MM.1S (cell line): ENCODE data around the gene PIK3R1.

Source experiments
- DNase-seq: peaks from one replicate; pipeline ENCODE4 v3.0.0-alpha.2; 2015
- H2AFZ ChIP-seq: fragments of 300-600 bp; sonication (generic); 2 replicates; pipeline ENCODE4 v1.6.0; 2016; ENCODE audit warnings: antibody characterized with exemption, low read length
- H3F3A ChIP-seq: fragments of 300-600 bp; sonication (generic); 2 replicates; pipeline ENCODE4 v1.6.1; 2016; ENCODE audit warnings: mild to moderate bottlenecking, antibody characterized with exemption, low read length, moderate library complexity, mixed read lengths; ENCODE audit not compliant: insufficient read depth
- H3K27ac ChIP-seq: fragments of 300-600 bp; sonication (generic); 2 replicates; pipeline ENCODE4 v1.5.1; 2016; ENCODE audit warnings: mild to moderate bottlenecking, low read length
- H3K27me3 ChIP-seq: fragments of 300-600 bp; sonication (generic); replicated peaks from 2 replicates; pipeline ENCODE4 v1.6.0; 2016; ENCODE audit warnings: low read length; ENCODE audit not compliant: insufficient read depth
- H3K36me3 ChIP-seq: fragments of 300-600 bp; sonication (generic); replicated peaks from 2 replicates; pipeline ENCODE4 v1.6.1; 2016; ENCODE audit warnings: mild to moderate bottlenecking, low read length, mixed read lengths; ENCODE audit not compliant: insufficient read depth
- H3K4me1 ChIP-seq: fragments of 300-600 bp; sonication (generic); 2 replicates; pipeline ENCODE4 v1.6.1; 2016; ENCODE audit warnings: low read length, mixed read lengths
- H3K4me2 ChIP-seq: fragments of 300-600 bp; sonication (generic); 2 replicates; pipeline ENCODE4 v1.6.0; 2016; ENCODE audit warnings: low read depth, low read length
- H3K4me3 ChIP-seq: fragments of 300-600 bp; sonication (generic); 2 replicates; pipeline ENCODE4 v1.5.1; 2016; ENCODE audit warnings: low read length, mixed read lengths
- H3K79me2 ChIP-seq: fragments of 300-600 bp; sonication (generic); 2 replicates; pipeline ENCODE4 v1.6.1; 2016; ENCODE audit warnings: mixed run types, low read length, mixed read lengths
- H3K9ac ChIP-seq: fragments of 300-600 bp; sonication (generic); 2 replicates; pipeline ENCODE4 v1.6.1; 2016; ENCODE audit warnings: low read length, mixed read lengths
- H3K9me2 ChIP-seq: fragments of 300-600 bp; sonication (generic); replicated peaks from 2 replicates; pipeline ENCODE4 v1.6.1; 2016; ENCODE audit warnings: mild to moderate bottlenecking, low read length, mixed read lengths; ENCODE audit not compliant: insufficient read depth
- H3K9me3 ChIP-seq: fragments of 300-600 bp; sonication (generic); replicated peaks from 2 replicates; pipeline ENCODE4 v1.6.1; 2016; ENCODE audit warnings: mild to moderate bottlenecking, low read length, mixed read lengths; ENCODE audit not compliant: insufficient read depth
- H4K20me1 ChIP-seq: fragments of 300-600 bp; sonication (generic); 2 replicates; pipeline ENCODE4 v1.6.1; 2016; ENCODE audit warnings: mild to moderate bottlenecking, low read length, moderate library complexity, mixed read lengths; ENCODE audit not compliant: insufficient read depth
- EZH2 ChIP-seq: fragments of 300-600 bp; sonication (generic); optimal IDR thresholded peaks from 2 replicates; pipeline ENCODE3; 2017; ENCODE audit warnings: low read depth, mild to moderate bottlenecking, antibody characterized with exemption, low read length, mixed read lengths
- EZH2phosphoT487 ChIP-seq: fragments of 300-600 bp; sonication (generic); IDR thresholded peaks from 2 replicates; pipeline ENCODE4 v1.6.1; 2018; ENCODE audit warnings: antibody characterized with exemption, low read length
- TF ChIP-seq, protein P1 (sequence below): fragments of 300-600 bp; sonication (generic); IDR thresholded peaks from 2 replicates; pipeline ENCODE4 v1.5.1; 2016; ENCODE audit warnings: antibody characterized with exemption, low read length, mixed read lengths

The PIK3R1 gene

GRCh38 chr5:68222824-68223354 is 7.3 kb downstream of the PIK3R1 start:
- H3K4me2 ChIP-seq = no peak overlapping the region
- peaks cover 77% of the 10 kb centered on the region for H3K79me2 ChIP-seq
- H3K4me1 ChIP-seq = no peaks in the 10 kb centered on the region
- no peak for DNase-seq
- H2AFZ ChIP-seq = no peak overlapping the region
- TF ChIP-seq, protein P1, sequence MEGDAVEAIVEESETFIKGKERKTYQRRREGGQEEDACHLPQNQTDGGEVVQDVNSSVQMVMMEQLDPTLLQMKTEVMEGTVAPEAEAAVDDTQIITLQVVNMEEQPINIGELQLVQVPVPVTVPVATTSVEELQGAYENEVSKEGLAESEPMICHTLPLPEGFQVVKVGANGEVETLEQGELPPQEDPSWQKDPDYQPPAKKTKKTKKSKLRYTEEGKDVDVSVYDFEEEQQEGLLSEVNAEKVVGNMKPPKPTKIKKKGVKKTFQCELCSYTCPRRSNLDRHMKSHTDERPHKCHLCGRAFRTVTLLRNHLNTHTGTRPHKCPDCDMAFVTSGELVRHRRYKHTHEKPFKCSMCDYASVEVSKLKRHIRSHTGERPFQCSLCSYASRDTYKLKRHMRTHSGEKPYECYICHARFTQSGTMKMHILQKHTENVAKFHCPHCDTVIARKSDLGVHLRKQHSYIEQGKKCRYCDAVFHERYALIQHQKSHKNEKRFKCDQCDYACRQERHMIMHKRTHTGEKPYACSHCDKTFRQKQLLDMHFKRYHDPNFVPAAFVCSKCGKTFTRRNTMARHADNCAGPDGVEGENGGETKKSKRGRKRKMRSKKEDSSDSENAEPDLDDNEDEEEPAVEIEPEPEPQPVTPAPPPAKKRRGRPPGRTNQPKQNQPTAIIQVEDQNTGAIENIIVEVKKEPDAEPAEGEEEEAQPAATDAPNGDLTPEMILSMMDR = no peak
- no peak for TF ChIP-seq EZH2
- TF ChIP-seq EZH2phosphoT487 = no peak
- H3K27ac ChIP-seq = no peak overlapping the region
- H4K20me1 ChIP-seq = 0 out of 2 replicates have a peak, but pooled peaks cover 7% of the 10 kb centered on the region
- no peaks in the 10 kb centered on the region for H3K9me3 ChIP-seq
- H3K27me3 ChIP-seq = no peaks in the 10 kb centered on the region
- H3K4me3 ChIP-seq = no peak overlapping the region
- H3K9me2 ChIP-seq = no peaks in the 10 kb centered on the region
- no peaks in the 10 kb centered on the region for H3F3A ChIP-seq
- 0 out of 2 replicates have a peak, but pooled peaks cover 10% of the 10 kb centered on the region for H3K36me3 ChIP-seq
- no peak overlapping the region for H3K9ac ChIP-seq

GRCh38 chr5:68223904-68224303 is 8.3 kb downstream of the PIK3R1 start:
- Histone ChIP-seq H3K4me3 (no peak overlapping the region), H3K4me1 (no peaks in the 10 kb centered on the region), H3K27me3 (no peaks in the 10 kb centered on the region), H3K27ac (no peak overlapping the region), H3K4me2 (no peak overlapping the region), H3K9me2 (no peaks in the 10 kb centered on the region), H3K36me3 (0 out of 2 replicates have a peak, but pooled peaks cover 10% of the 10 kb centered on the region), H3K9ac (no peak overlapping the region), H2AFZ (no peak overlapping the region), H3K79me2 (peaks cover 67% of the 10 kb centered on the region), H3F3A (no peaks in the 10 kb centered on the region), H3K9me3 (no peaks in the 10 kb centered on the region), H4K20me1 (0 out of 2 replicates have a peak, but pooled peaks cover 7% of the 10 kb centered on the region)
- TF ChIP-seq, protein P1 = no peak
- TF ChIP-seq EZH2phosphoT487 = no peak
- DNase-seq = no peak

DNA sequence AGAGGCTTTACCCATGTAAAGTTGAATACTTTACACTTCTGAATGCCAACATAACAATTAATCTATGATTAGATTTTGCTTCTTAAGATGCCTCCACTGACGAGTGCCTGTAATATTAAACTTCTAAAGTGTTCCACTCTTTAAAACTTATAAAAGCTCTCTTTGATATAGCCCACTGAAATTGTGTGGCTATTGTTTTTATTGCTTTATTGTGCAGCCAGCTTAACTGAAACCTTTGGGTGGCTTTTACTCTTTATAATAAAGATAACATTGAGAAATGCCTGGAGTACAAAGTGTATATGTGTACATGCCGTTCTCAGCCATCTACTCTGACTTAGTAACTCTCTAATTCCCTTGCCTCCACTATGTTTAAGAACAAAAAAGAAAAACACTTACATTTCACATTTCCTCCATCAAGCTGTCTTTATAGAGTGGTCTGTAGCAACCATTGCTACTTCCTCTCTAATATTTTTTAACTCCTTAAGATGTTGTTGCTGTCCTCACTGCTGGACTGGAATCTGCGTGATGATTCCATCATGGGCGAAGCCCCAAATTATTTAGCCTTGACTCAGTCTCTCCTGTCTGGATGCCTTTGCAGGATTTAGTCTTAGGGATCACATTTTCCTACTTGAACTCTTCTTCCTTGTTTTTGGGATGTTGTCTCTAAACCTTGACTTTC is 9.1 kb downstream of the PIK3R1 start:
- Histone ChIP-seq H4K20me1 (0 out of 2 replicates have a peak, but pooled peaks cover 7% of the 10 kb centered on the region), H3K36me3 (0 out of 2 replicates have a peak, but pooled peaks cover 10% of the 10 kb centered on the region), H3K4me2 (no peak overlapping the region), H3K9me3 (no peaks in the 10 kb centered on the region), H2AFZ (no peak overlapping the region), H3K27me3 (no peaks in the 10 kb centered on the region), H3K9ac (no peak overlapping the region), H3K79me2 (peaks cover 66% of the 10 kb centered on the region), H3K4me3 (no peak overlapping the region), H3F3A (no peaks in the 10 kb centered on the region), H3K9me2 (no peaks in the 10 kb centered on the region), H3K27ac (no peak overlapping the region), H3K4me1 (no peaks in the 10 kb centered on the region)
- no peak for TF ChIP-seq EZH2
- TF ChIP-seq, protein P1 = no peak
- TF ChIP-seq EZH2phosphoT487 = no peak
- no peak for DNase-seq
